Activated T-cell treated with anti-CD3 and anti-CD28 coated beads, Interleukin-2, amount 50 U/mL, for 1 hour (primary cell): ENCODE results near the gene VDR.

Experiments
- DNase-seq: peaks from one replicate; pipeline ENCODE4 v3.0.0-alpha.2; 2020

The VDR gene

GRCh38 chr12:47864646-47865235, 40.1 kb downstream of the VDR start:
- no peak for DNase-seq

GRCh38 chr12:47863985-47864384, 40.8 kb downstream of the VDR start:
- no peak for DNase-seq

GRCh38 chr12:47863467-47863866, 41.3 kb downstream of the VDR start:
- DNase-seq, result no peak

- no peak for DNase-seq
Measured at GRCh38 chr12:47862881-47863280, 41.9 kb downstream of the VDR start.

- DNase-seq, result no peak
Measured at GRCh38 chr12:47862167-47862750, 42.5 kb downstream of the VDR start.

GRCh38 chr12:47860873-47861272, 43.9 kb downstream of the VDR start:
- no peak for DNase-seq

GRCh38 chr12:47860279-47860841, 44.4 kb downstream of the VDR start:
- no peak for DNase-seq

- DNase-seq, result no peak
Measured at GRCh38 chr12:47858511-47859266, 46.1 kb downstream of the VDR start.

GRCh38 chr12:47856721-47857575, 47.8 kb downstream of the VDR start:
- no peak for DNase-seq

GRCh38 chr12:47856094-47856493, 48.7 kb downstream of the VDR start:
- no peak for DNase-seq

GRCh38 chr12:47855502-47855901, 49.3 kb downstream of the VDR start:
- DNase-seq, result no peak

GRCh38 chr12:47854531-47854930, 50.3 kb downstream of the VDR start:
- DNase-seq, result no peak

GRCh38 chr12:47852096-47852571, 52.7 kb downstream of the VDR start:
- no peak for DNase-seq

GRCh38 chr12:47851303-47851952, 53.4 kb downstream of the VDR start:
- DNase-seq, result no peak

GRCh38 chr12:47850153-47851084, 54.4 kb downstream of the VDR start:
- DNase-seq, result no peak

- no peak for DNase-seq
Measured at GRCh38 chr12:47849261-47849660, 55.5 kb downstream of the VDR start.

- DNase-seq, result no peak
Measured at GRCh38 chr12:47848853-47849252, 55.9 kb downstream of the VDR start.

- DNase-seq, result no peak
Measured at GRCh38 chr12:47846294-47846996, 58.3 kb downstream of the VDR start.

- no peak for DNase-seq
Measured at GRCh38 chr12:47845081-47845480, 59.7 kb downstream of the VDR start.

GRCh38 chr12:47844264-47845019, 60.4 kb downstream of the VDR start:
- no peak for DNase-seq
